AG09309 (cell line): ENCODE measurements around the gene OVOL1.

Experiments used
- DNase-seq: peaks from one replicate; pipeline ENCODE4 v3.0.0-alpha.2; 2010; ENCODE audit warnings: low read depth
- H3K4me3 ChIP-seq: 2 replicates; pipeline ENCODE4 v1.5.1; 2011; ENCODE audit warnings: mild to moderate bottlenecking, low read depth, low read length, moderate library complexity; ENCODE audit not compliant: control insufficient read depth
- TF ChIP-seq, protein P1 (sequence below): IDR thresholded peaks from 2 replicates; pipeline ENCODE4 v1.5.1; 2011; ENCODE audit warnings: mild to moderate bottlenecking, low read depth, low read length, inconsistent platforms; ENCODE audit not compliant: insufficient read depth, control insufficient read depth; ENCODE audit errors: missing control alignments

The OVOL1 gene

DNA sequence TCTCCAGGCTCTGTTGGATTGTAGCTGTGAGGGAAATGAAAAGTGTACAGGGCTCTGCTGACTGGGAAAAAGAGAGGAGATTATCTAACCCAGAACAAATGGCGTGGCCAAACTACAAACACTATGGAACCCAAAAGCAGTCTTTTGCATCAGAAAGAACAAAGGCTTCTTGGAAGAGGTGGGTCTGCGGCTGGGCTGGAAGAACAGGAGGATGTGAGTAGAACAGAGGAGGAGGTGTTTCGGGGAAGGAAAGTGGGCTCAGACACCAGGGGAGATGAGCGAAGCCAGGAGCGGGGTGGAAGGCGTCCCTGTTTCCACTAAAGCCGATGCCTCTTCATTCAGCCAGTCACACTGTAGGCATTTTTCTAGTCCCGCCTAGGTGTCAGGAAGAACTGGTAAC lies 12.0 kb downstream of the OVOL1 start:
- TF ChIP-seq, protein P1, sequence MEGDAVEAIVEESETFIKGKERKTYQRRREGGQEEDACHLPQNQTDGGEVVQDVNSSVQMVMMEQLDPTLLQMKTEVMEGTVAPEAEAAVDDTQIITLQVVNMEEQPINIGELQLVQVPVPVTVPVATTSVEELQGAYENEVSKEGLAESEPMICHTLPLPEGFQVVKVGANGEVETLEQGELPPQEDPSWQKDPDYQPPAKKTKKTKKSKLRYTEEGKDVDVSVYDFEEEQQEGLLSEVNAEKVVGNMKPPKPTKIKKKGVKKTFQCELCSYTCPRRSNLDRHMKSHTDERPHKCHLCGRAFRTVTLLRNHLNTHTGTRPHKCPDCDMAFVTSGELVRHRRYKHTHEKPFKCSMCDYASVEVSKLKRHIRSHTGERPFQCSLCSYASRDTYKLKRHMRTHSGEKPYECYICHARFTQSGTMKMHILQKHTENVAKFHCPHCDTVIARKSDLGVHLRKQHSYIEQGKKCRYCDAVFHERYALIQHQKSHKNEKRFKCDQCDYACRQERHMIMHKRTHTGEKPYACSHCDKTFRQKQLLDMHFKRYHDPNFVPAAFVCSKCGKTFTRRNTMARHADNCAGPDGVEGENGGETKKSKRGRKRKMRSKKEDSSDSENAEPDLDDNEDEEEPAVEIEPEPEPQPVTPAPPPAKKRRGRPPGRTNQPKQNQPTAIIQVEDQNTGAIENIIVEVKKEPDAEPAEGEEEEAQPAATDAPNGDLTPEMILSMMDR = no peak
- DNase-seq = no peak
- H3K4me3 ChIP-seq = no peak overlapping the region

DNA sequence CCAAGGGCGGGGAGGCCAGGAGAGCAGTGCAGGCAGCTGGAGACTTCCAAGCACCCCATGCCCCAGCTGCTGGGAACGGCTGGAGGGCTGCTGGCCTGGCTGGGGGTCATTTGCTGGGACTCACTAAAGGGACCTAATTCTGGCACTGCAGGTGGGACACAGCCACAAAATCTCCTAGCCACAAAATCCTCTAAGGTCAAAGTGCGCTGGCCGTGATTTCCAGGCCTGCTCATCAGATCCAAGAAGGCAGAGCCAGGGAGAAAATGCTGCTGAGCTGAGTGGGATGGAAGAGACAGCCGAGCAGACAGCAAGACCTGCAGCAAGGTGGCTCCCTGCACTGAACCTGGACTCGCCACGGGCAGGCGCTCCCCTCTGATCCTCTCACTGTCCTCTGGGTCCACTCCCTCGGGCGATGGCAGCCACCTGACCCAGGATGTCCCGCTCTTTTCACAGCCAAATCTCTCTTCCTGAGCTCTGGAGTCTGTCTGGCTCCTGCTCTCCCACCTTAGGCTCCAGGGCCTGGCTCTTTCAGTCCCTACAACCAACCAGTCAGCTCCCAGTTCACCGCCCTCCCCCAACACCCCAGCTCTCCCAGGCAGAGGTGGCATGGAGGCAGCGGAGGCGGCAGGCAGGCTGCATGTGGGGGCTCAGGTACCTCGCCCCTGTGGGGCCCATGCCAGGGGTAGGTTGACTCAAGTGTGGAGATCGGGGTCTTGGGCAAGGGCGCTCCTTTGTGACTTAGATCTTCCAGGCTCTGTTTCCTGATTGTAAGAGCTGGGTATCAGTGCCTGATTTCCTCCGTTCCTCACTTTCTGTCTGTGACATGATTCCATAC lies 14.5 kb downstream of the OVOL1 start:
- no peak for DNase-seq
- TF ChIP-seq, protein P1 = no peak
- no peak overlapping the region for H3K4me3 ChIP-seq

DNA sequence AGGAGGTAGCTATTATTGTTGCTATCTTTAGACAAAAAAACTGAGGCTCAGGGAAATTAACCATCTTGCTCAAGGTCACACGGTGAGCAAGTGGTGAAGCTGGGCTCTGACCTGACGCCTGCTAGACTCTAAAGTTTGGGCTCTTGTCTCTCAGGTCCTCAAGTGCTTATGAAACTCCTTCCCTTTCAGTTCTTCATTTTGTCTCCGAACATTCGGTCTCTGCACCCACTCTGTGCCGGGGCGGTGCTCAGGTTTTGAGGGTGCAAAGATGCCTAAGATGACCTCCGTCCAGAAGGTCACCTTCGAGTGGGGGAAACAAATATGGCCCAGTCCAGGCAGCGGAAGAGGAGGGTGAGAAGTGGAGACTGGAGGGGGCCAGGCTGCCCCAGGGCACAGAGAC lies 16.0 kb downstream of the OVOL1 start:
- TF ChIP-seq, protein P1 = no peak
- H3K4me3 ChIP-seq = no peak overlapping the region
- DNase-seq = no peak

DNA sequence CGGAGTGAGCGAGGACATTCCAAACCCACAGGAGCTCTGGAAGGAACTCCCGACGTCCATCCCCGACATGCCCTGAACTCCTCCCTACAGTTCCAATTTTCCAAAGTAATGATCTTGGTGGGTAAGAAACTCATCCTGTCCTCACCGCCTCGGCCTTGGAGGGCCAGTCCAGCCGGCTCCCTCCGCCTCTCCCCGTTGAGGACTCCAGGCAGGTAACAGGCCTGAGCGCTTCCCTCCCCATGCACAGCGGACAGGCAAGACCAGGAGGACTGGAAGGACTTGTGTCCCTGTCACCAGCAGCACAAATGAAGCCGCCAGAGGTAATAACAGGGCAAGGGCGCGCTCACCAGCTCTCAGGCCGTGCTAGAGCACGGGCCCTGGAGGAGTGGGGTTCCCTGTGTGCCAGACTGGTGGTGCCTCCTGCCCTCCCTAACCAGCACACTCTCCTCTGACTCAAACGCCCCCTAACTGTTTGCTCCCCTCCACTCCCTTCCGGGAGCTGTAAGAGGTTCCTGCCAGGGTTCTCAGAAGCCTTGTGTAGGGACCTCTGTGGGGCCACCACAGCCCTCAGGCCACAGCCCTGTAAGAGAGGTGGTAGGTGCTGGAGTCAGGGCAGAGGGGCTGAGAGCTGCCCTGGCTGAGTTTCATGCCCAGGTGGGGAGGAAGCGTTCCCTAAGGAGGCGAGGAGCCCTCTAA lies 17.1 kb downstream of the OVOL1 start:
- DNase-seq = no peak
- TF ChIP-seq, protein P1 = no peak
- H3K4me3 ChIP-seq = no peak overlapping the region

DNA sequence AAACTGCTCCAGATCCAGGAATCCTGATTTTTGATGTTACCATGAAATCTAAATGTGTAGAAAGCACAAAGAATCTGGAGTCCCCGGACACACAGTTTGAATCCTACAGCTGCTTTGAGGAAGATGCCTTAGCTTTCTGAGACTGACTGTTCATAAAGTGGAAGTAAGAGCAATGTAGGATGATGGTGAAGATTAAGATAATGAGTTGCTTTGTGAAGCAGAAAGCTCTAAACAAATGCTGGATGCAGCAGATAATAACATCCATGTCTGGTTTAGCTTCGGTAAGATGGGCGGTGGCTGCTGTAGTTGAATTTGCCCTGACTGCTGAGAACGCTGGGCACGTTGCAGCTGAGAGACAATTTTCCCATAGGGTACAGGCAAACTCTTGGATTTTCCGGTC lies 20.1 kb downstream of the OVOL1 start:
- no peak overlapping the region for H3K4me3 ChIP-seq
- DNase-seq = no peak
- TF ChIP-seq, protein P1 = no peak

DNA sequence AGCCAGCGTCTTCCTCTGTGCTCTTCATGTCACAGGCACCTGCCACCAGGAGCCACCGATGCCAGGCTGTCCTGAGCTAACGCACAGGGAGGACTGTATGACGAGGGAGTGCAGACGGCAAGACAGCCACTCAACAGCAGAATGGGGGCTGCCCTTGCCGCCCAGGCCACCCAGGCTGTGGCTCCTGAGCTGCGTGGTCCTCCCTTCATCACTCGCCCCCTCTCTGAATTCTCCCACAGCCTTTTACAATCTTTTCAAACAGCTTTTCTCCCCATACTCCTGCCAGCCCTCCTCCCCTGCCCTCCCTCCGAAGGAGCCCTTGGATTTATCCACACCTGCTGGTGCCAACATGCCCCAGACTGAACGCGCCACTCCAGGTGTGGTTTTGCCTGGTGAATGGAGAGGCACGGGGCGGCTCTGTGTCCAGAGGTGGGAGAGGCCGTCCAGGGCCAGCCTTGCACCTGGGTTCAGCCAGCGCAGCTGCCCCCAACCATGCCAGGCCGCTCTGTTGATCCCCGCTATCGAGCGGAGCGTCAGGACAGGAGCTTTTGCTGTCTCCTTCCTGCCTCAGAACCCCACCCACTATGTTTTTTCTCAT lies 22.0 kb downstream of the OVOL1 start:
- TF ChIP-seq, protein P1 = no peak
- H3K4me3 ChIP-seq = no peak overlapping the region
- DNase-seq = no peak
